Body of pancreas (tissue), 4 donors: ENCODE results near the gene CTNND1. TPM values are rescaled to one million over a fixed set of nuclear protein-coding genes. Genes with fewer than 3 reads are reported as not detected.

Source experiments
- ATAC-seq: fragments of 150-250 bp; one replicate; pipeline ENCODE4 v1.9.1; 2016
- DNase-seq, 4 donors: peaks; one replicate each; pipeline ENCODE4 v3.0.0-alpha.2; 2019
- H3K27ac ChIP-seq, 4 donors: fragments of 200-600 bp; sonication (generic); 1 replicate in 3 of 4; 2 replicates in 1 of 4; pipeline versions ENCODE4 v1.5.1 to v1.6.1; 2016 to 2019; ENCODE audit warnings: mild to moderate bottlenecking in 1 of 4, mixed read lengths in 1 of 4, moderate library complexity in 1 of 4
- H3K27me3 ChIP-seq, 2 donors: fragments of 200-600 bp; sonication (generic); one replicate each; pipeline ENCODE4 v1.6.0; 2016; ENCODE audit warnings: mild to moderate bottlenecking in 1 of 2
- H3K36me3 ChIP-seq, 2 donors: fragments of 200-600 bp; sonication (generic); replicated peaks in 1 of 2; 2 replicates each; pipeline ENCODE4 v1.5.1; 2016; ENCODE audit warnings: low read depth in 2 of 2; ENCODE audit not compliant: insufficient read depth in 1 of 2
- H3K4me1 ChIP-seq: fragments of 200-600 bp; sonication (generic); one replicate; pipeline ENCODE4 v1.6.0; 2016
- H3K4me3 ChIP-seq, 2 donors: fragments of 200-600 bp; sonication (generic); 1 replicate in 1 of 2; 2 replicates in 1 of 2; pipeline ENCODE4 v1.5.1; 2016 to 2019
- H3K9me3 ChIP-seq, 3 donors: fragments of 200-600 bp; sonication (generic); 1 replicate in 2 of 3; 2 replicates in 1 of 3; pipeline ENCODE4 v1.5.1; 2016
- CTCF ChIP-seq, 7 experiments: fragments of 450-650 bp in 4 of 7; fragments of 200-600 bp in 3 of 7; sonication (generic) in 3 of 7; IDR thresholded peaks; one replicate each; pipeline ENCODE4 v1.5.1; 2016 to 2019; ENCODE audit warnings: antibody characterized with exemption in 7 of 7
- POLR2A ChIP-seq, 3 donors: fragments of 450-650 bp; IDR thresholded peaks; one replicate each; pipeline ENCODE4 v1.6.1; 2016; ENCODE audit warnings: antibody characterized with exemption in 3 of 3, mild to moderate bottlenecking in 2 of 3
- WGBS, 2 donors: methylation state at CpG; one replicate each; pipeline ENCODE4 v1.1.5; 2017; 5-methylcytosine and 5-hydroxymethylcytosine counted together
- intact Hi-C: fragments of 100-400 bp; cut with DNase I; formaldehyde crosslinking; loops from one replicate; pipeline ENCODE4 v1.15.1; 2023
- total RNA-seq, 2 donors: library from RNA; depleted of rRNA; stranded (reverse); fragments of >200 nt; gene quantifications; one replicate each; pipeline ENCODE4 v1.1.0, GENCODE V29; 2016

The CTNND1 gene
- total RNA-seq, 2 donors from 2014 or later: 115 to 178 TPM

- 0% methylated on average over 1 of the region's 1 CpG for WGBS, 2 donors
- DNase-seq: peak in 2 of 4 donors; percentile 36 to 40
These were observed 9.2 kb downstream of the CTNND1 start for GRCh38 chr11:57770793-57771192.

GRCh38 chr11:57771365-57771764, 9.8 kb downstream of the CTNND1 start:
- Histone ChIP-seq H3K36me3 (no peaks in the 10 kb centered on the region), H3K27me3 (no peaks in the 10 kb centered on the region), H3K27ac (peak overlapping the region in 1 of 4 donors; percentile 69), H3K4me1 (peaks cover 87% of the 10 kb centered on the region), H3K9me3 (no peaks in the 10 kb centered on the region), H3K4me3 (no peak overlapping the region)
- no peak for ATAC-seq
- intact Hi-C loops: no loop called here
- TF ChIP-seq CTCF (IDR thresholded peaks at IDR 0.05) (no peak), POLR2A (IDR thresholded peaks at IDR 0.05) (no peak)
- WGBS, 2 donors: 91 to 94% methylated on average over 3 of the region's 3 CpGs
- no peak for DNase-seq

More at GRCh38 chr11:57770793-57771192, 9.2 kb downstream of the CTNND1 start:
- Histone ChIP-seq H3K4me1 (peaks cover 87% of the 10 kb centered on the region), H3K36me3 (no peaks in the 10 kb centered on the region), H3K4me3 (no peak overlapping the region), H3K27ac (peak overlapping the region in 2 of 4 donors; percentile 10 to 69), H3K27me3 (no peaks in the 10 kb centered on the region), H3K9me3 (no peaks in the 10 kb centered on the region)
- intact Hi-C loops: no loop called here
- ATAC-seq: no peak
- no peak for TF ChIP-seq POLR2A (IDR thresholded peaks at IDR 0.05)

GRCh38 chr11:57772562-57772961, 11.0 kb downstream of the CTNND1 start:
- H3K4me1 ChIP-seq: peaks cover 88% of the 10 kb centered on the region
- H3K4me3 ChIP-seq: no peak overlapping the region
- H3K27ac ChIP-seq: peak overlapping the region in 1 of 4 donors; percentile 8
- WGBS, 2 donors: 67 to 79% methylated on average over 4 of the region's 4 CpGs
- TF ChIP-seq CTCF (IDR thresholded peaks at IDR 0.05): no peak
- TF ChIP-seq POLR2A (IDR thresholded peaks at IDR 0.05): no peak
- H3K9me3 ChIP-seq: no peaks in the 10 kb centered on the region
- no peaks in the 10 kb centered on the region for H3K27me3 ChIP-seq
- intact Hi-C loops: no loop called here
- ATAC-seq (no peak), DNase-seq (no peak)
- no peaks in the 10 kb centered on the region for H3K36me3 ChIP-seq

GRCh38 chr11:57773026-57773598, 11.5 kb downstream of the CTNND1 start:
- no peaks in the 10 kb centered on the region for H3K9me3 ChIP-seq
- WGBS, 2 donors: 73 to 87% methylated on average over 5 of the region's 5 CpGs
- no peaks in the 10 kb centered on the region for H3K36me3 ChIP-seq
- no peak overlapping the region for H3K4me3 ChIP-seq
- no peak for TF ChIP-seq POLR2A (IDR thresholded peaks at IDR 0.05)
- TF ChIP-seq CTCF (IDR thresholded peaks at IDR 0.05): no peak
- peaks cover 89% of the 10 kb centered on the region for H3K4me1 ChIP-seq
- intact Hi-C loops: no loop called here
- no peaks in the 10 kb centered on the region for H3K27me3 ChIP-seq
- peak overlapping the region in 1 of 4 donors; percentile 8 for H3K27ac ChIP-seq
- DNase-seq: no peak
- no peak for ATAC-seq

GRCh38 chr11:57775491-57775890, 13.9 kb downstream of the CTNND1 start:
- intact Hi-C loops: no loop called here
- H3K9me3 ChIP-seq: no peaks in the 10 kb centered on the region
- TF ChIP-seq CTCF (IDR thresholded peaks at IDR 0.05) (no peak), POLR2A (IDR thresholded peaks at IDR 0.05) (no peak)

More at GRCh38 chr11:57775491-57775890, 13.9 kb downstream of the CTNND1 start:
- DNase-seq (no peak), ATAC-seq (no peak)
- WGBS, 2 donors: 41 to 49% methylated on average over 5 of the region's 5 CpGs
- Histone ChIP-seq H3K27ac (peak overlapping the region; percentile 52 to 89 (median 81)), H3K36me3 (no peaks in the 10 kb centered on the region), H3K4me3 (no peak overlapping the region), H3K4me1 (peaks cover 93% of the 10 kb centered on the region), H3K27me3 (no peaks in the 10 kb centered on the region)
